SK-MEL-5 (cell line): ENCODE results near the gene NAGS. TPM values are rescaled to one million over a fixed set of nuclear protein-coding genes. Genes with fewer than 3 reads are reported as not detected.
"Not testable (repeated sequence)": the region's sequence is repeated elsewhere in the genome, so short reads cannot be mapped to it uniquely, and the experiment has no call there.

Experiments
- DNase-seq: peaks from one replicate; pipeline ENCODE4 v3.0.0-alpha.2; 2016; ENCODE audit warnings: low read depth, low spot score
- in situ Hi-C: cut with HindIII; loops from 2 replicates; pipeline ENCODE4 v1.10.0; 2016; ENCODE audit warnings: low sequenced_read_pairs, high pct_unique_total_duplicates, low pct_unique_long_range_greater_than_20kb
- total RNA-seq: library from RNA; depleted of rRNA; stranded (reverse); fragments of >200 nt; shearing (Covaris generic); gene quantifications from 2 replicates; pipeline ENCODE4 v1.2.3, GENCODE V29; 2014

Gene NAGS
- total RNA-seq, 1 experiment from 2014 or later: 1.8 TPM

DNA sequence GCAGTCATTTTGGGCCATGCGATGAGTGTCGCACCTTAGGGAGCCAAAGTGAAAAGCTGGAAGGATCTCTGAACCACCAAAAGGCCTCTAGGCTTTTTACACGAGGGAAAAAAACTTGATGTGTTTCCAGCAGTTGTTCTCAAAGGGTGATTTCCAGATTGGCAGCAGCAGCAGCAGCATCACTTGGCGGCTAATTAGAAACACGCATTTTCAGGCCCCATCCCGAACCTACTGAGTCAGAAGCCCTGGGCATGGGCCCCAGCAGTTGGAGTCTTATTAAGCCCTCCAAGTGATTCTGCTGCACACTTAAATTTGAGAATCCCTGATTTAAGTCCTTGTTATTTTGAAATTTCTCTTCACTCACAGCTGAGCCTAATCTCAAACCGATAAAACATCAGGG is 25.4 kb upstream of the NAGS start:
- no peak for DNase-seq
- in situ Hi-C loops: no loop called here

DNA sequence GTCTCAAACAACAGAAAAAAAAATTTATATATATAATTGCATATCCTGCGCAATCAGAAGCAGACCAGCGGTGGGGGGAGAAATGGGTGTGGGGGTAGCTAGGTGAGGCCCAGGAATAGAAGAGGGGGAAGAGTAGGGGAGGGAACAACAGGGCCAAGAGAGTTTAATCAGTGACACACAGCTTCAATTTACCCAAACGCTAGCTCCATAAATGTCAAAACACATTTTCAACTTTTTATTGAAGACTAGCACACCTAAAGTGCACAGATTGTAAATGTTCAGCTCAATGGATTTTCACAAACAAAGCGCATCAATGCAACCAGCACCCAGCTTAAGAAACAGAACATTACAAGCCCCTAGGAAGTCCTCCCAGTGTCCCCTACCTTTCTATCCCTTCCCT is 24.8 kb upstream of the NAGS start:
- no peak for DNase-seq
- in situ Hi-C loops: no loop called here

DNA sequence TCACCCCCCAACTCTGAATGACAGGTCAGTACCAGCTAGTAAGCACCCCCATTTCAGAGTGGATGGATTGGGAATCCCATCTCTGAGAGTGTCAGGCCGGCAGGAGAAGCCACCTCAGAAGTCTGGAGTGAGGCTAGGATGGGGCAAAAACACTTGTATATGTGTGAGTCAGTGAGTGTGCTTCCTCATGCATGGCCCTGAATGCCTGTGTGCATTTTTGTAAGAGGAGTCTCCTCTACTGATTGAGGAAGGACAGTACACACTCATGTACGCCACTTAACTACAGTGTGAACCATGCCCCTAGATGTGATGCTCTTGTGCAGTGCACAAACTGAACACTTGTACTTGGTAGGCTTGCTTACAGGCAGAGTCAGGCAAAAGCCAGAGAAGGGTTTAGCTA is 22.3 kb upstream of the NAGS start:
- DNase-seq: no peak
- in situ Hi-C loops: no loop called here

DNA sequence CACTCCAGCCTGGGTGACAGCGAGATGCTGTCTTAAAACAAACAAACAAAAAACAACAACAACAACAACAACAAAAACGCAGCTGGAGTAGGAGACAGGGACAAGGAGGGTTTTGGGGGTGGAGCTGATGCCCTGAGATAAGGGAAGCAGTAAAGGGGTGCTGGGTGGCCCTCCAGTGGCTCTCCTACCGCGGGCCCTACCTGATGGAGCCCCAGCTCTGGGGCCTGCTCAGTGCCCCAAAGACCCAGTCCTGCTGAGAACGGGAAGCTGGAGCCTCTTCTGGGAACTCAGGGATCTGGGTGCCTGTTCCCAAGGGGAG is 21.3 kb upstream of the NAGS start:
- in situ Hi-C loops: no loop called here
- DNase-seq: no peak

DNA sequence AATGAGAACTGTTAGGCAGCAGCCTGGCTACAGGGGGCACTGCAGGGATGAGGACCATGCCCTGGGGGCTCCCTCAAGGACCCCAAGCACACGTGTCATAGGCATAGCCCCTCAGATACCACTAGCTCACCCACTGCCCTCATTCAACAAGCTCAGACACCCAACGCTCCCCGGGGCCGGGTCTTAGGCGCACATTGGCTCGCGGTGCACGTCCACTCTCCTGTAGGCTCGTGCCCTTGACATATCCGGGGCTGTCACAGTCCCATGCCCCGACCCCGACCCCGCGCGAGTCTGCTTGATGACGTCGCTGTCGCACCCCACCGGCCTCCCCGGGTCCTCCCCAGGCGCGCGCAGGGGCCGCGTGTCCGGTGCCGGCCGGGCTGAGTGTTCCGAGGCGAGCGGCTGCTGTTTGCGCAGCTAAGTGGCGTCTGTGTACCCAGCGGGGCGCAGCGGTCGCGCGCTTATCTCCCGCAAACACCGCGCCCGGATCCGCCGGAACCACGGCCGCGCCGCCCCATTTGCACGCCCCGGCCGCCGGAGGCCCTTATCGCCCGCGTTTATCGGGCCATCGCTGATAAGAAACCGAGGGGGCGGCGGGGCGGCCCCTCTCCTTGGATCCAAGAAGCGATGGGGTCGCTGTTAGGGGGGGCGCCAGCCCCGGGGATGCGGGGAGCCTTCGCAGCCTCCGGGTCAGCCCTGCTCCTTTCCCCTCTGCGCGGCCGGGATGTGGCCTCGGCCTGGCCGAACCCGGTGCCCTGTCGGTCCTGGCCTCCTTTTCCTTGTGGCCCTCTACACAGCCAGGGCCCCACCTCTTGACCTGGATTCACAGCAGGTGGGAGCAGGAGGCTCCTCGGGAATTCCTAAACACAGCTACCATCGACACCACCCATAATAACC is 20.7 kb upstream of the NAGS start:
- DNase-seq: no peak
- in situ Hi-C loops: no loop called here

DNA sequence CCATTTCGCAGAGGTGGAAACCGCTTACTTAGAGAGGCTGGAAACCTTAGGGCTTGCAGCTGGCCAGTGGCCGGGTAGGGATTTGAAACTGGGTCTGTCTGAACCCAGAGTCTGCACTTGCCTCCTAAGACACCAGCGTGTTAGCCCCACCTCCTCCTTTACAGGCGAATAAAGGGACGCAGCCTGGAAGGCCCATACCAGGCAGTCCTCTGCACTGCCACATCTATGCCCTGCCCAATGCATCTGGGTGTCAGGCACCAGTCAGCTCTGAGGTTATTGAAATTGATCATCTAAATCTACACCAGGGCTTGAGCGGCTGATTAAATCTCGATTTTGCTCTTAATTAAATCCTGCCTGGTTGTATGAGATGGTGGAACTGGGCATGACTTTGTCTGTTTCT is 19.9 kb upstream of the NAGS start:
- in situ Hi-C loops: no loop called here
- DNase-seq: no peak

DNA sequence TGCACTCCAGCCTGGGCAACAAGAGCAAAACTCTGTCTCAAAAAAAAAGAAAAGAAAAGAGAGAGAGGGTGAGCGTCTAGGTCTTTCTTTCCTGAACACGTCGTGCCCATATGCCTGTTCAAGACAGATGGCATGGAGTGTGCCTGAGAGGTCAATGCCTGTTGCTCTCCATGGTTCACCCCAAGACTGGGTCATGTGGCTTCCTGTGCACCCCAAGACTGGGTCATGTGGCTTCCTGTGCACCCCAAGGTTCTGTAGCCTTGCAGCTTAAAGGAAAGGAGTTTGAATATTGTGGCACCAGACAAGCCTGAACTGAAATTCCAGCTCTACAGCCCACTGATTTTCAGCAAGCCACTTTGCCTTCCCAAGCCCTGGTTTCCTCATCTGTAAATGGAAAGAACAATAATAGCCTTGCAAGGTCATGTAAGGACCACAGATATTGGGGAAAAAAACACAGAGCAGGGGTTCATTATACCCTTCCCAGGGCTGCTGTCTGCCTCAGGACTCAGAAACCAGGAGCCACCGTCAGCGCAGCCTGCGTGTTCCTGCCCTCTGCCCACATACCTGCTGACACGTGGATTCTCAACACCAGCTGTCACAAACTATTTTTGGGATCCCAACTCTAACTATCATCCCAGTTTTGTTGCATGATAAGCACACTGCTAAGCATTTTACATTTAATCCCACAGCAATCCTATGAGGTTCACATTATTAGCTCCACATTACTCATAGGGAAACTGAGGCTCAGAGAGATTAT is 18.0 kb upstream of the NAGS start:
- DNase-seq: no peak

DNA sequence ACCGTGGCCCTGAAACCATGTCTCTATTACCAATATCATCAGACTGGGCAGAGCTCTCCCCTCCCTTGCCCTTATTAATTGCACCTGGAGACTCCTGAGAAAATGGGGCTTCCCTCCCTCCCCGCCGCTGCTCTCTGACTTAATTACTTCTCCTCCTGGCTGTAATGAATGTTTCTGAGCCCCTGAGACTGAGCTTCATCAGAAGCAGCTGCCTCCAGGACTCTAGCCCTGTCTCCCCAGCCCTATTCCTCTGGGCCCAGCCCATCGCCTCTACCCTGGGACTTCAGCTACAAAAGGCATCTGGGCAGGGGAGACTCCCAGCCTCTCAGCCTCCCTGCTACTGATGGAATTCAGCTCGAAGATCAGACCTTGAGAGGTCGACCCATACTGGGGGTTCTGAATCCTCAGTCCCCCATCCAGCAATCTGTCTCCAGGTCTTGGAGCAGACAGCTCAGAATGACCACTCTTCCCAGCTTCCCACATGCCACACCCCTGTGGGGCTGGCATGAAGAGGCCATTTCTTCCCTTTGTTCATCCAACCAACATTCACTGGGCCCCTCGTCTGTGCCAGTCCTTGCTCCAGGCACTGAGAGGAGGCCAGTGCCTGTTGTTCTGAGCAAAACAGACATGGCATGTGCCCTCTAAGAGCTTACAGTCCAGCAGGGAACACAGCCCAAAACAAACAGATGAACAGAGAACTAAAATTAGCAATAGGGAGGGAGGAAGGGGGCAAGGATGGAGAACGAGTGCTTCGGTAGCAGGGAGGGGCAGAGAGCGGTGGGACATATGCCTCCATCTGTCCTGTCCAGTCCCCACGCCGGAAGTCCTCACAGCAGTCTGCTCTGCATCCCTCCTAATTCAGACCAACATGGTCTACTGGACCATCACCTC is 17.0 kb upstream of the NAGS start:
- in situ Hi-C loops: no loop called here
- no peak for DNase-seq

More for the DNA sequence above, 18.0 kb upstream of the NAGS start:
- in situ Hi-C loops: no loop called here

DNA sequence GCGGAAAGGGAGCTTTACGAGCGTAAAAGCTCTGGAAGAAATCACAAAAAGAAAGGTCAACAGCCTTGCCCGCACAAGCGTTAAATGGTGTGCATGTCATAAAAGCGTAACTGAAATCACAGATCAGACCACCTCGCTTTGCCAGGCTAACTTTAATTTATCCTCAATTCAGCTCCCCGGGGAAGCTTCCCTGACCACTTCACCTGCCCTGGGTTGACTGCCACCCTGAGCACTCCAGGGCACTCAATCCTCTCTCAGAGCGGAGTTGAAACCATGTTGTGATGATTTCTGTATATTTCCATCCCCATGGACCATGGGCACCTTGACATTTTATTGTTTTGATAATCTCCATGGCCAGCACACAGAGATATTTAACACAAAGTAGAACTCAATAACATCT is 16.1 kb upstream of the NAGS start:
- in situ Hi-C loops: no loop called here
- DNase-seq: no peak

DNA sequence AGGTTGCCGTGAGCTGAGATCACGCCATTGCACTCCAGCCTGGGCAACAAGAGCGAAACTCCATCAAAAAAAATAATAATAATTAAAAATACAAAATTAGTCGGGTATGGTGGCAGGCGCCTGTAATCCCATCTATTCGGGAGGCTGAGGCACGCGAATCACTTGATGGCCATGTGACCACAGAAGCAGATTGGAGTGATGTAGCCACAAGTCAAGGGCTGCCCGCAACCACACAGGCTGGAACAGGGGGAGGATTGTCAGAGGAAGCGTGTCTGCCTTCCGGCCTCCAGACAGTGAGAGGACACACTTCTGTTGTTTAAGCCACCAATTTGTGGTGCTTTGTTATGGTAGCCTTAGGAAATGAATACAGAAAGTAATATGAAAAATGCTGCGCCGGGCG is 11.8 kb upstream of the NAGS start:
- in situ Hi-C loops: no loop called here
- DNase-seq: peak; percentile 57

DNA sequence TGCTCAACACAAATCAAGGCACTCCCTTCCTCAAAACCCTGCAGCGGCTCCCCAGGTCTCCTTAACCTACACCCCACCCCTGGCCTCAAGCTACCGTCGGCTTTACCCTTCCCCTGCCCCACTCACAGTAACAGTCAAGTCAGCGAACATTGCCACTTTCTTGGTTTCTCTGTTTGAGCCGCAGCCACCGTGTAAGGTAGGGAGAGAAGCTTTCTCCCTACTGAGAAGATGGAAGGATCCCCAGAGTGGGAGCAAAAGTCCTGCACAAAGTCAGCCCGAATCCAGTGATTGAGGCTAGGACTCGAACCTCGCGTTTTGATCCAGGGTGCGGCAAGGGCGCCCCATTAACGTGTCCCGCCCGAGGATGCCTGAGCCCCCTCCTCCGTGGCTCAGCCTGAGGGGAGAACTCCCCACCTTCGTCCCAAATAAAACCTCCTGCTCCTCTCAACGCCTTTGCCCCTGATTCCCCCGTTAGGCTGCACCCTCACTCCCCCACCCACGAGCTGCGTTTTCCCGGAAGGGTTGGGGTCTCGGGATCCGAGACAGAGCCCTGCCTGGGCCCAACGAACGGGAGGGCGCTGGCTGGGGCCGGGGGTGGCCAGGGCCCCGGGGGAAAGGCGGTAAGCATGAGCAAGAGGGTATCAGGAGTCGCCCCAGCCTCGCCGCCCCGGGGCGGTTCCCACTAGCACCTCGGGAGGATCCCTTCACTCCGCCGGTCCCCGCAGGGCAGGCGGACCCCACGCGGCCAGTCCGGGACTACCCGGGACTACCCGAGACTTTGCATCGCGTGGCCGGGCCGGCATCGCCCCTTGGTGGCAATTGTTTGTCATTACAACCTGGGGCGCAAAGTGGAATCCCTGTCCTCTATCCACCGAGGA is 9.9 kb upstream of the NAGS start:
- in situ Hi-C loops: no loop called here
- peak; percentile 75 for DNase-seq

DNA sequence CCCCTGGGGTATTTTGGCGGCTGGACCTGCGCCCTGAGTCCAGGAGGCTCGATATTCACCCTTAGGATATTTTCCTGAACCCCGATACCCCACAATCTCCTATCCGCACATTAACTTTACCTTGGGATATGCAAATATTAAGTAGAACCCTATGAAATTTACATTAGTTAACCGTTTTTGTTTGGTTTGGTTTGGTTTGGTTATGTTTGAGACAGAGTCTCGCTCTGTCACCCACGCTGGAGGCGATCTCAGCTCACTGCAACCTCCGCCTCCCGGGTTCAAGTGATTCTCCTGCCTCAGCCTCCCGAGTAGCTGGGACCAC is 9.3 kb upstream of the NAGS start:
- no peak for DNase-seq
- in situ Hi-C loops: no loop called here

DNA sequence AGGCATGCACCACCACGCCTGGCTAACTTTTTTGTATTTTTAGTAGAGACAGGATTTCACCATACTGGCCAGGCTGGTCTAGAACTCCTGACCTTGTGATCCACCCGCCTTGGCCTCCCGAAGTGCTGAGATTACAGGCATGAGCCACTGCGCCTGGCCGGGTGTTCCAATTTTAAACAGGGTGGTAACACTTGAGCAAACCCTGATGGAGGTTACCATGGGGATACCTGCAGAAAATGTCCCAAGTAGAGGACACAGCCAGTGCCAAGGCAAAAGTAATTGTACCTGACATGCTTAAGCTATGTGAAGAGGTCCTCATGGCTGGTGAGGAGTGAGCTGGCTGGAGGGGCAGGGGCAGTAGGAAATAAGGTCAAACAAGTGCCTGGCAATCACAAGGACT is 7.2 kb upstream of the NAGS start:
- in situ Hi-C loops, DNase-seq: not testable (repeated sequence)

DNA sequence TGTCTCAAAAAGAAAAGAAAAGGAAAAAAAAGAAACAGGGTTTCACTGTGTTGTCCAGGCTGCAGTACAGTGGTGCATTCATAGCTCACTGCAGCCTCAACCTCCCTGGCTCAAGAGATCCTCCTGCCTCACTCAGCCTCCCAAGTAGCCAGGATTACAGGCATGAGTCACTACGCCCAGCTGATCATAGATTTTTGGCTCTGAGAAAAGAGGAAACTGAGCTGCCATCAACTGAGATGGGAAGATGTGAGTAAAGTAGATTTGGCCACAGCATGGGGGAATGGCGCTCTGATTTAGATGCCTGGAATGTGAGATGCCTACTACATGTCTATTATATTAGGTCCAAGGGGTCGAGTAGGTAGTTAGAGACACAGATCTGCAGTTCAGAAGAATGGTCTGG is 5.9 kb upstream of the NAGS start:
- no peak for DNase-seq
- in situ Hi-C loops: no loop called here

DNA sequence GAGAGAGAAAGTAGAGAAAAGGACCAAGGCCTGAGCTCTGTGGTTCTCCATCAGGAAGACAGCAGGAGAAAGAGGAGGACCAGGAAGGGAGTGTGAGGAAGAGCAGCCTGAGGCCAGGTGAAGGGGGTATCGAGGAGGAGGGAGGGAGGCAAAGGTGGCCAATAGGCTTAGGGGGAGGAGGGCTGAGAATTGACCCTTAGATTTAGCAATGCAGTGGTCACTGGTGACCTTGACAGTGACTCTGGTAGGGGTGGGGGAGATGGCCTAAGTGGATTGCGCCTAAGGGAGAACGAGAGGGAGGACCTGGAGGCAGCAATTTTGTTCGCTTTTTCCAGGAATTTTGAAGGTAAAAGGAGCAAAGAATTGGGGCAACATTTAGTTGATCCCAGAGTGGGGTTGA is 5.4 kb upstream of the NAGS start:
- DNase-seq: no peak
- in situ Hi-C loops: no loop called here

DNA sequence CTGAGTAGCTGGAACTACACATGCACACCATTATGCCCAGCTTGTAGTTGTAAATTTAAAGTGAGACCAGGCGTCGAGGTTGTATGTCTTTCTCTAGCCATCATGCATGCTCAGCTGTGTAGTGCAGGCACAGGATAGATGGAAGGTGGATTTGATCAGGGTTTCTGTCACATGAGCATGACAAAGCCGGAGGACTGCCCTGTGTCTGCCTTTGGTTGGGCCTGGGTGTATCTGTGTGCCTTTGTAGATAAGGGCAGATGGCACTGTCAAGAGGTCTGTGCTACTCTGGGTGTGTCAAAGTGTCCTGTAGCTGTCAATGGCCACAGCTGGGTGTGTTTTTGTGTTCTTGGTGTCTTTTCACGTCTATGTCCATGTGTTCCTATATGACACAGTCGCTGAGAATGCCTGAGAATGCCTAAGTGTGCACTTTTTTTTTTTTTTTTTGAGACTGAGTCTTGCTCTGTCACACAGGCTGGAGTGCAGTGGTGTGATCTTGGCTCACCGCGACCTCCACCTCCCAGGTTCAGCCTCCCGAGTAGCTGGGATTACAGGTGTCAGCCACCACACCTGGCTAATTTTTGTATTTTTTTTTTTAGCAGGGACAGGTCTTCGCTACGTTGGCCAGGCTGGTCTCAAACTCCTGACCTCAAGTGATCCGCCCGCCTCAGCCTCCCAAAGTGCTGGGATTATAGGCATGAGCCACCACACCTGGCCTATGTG is 4.1 kb upstream of the NAGS start:
- in situ Hi-C loops: no loop called here
- no peak for DNase-seq

DNA sequence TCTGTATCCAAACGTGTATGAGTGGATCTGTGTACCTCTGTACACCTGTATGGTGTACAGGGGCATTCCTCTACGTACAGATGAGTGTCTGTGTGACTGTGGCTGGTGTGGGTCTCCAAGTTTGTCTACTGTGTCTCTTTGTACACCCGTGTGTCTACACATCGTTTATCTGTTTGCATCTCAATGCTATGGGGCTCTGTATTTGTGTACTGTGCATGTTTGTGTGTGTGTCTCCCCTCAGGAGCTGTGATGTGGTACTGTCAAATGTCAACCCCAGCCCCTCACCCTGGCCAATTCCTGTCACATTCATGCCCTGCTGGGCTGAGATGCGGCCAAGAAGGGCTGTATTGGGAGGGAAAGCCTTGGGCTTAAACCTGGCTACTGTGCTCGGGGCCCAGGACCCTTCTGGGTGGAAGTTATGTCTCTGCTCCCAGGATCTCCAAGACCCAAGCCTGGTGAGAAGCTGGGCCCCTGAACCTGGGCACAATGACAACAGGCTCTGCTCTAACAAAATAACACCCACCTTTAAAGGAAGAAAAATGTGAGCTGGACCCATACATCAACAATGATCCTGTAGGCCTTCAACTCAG is 3.5 kb upstream of the NAGS start:
- no peak for DNase-seq
- in situ Hi-C loops: no loop called here
